ENCODE data around the gene EID3.

EID3 gene

DNA sequence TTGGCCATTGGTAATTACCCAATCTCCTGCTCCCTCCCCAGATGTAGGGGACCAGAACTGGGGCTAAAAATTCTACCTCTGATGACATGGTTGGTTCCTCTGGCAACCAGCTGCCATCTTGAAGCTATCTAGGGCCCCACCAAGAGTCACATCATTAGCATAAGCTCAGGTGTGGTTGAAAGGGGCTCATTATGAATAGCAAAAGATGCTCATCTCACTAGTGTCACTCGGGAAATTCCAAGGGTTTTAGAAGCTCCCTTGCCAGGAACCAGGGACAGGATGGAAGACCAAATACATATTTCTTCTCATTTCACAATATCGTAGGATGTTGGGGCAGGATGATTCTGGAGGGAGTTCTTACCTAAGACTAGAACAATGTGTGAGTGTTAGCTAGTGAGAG lies 38.6 kb downstream of the EID3 start:
- no peak for DNase-seq

DNA sequence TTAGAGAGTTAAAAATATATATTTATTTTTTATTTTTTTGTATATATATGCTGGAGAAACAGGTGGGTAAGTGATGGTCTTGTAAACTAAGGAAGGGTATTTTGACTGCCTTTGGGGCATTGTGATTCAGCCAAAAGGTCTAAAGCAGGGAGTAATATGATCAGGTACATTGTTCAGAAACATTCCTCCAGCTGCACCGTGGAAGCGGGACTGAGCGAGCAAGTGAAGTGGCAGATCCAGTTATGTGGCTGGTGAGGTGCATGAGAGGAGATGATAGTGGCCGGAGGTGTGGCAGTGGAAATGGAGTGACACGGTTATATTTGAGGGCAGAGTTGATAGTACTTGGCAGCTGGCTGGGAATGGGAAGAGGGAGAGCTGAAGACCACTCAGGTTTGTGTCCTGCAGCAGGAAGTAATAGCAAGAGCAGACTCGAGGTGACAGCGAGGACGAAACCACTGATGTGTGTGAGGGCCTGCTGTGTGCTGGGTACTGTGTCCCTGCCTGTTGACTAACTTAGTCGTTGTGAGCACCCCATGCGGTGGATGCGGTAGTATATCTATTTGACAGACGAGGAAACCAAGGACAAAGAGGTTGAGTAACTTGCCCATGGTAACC lies 39.2 kb downstream of the EID3 start:
- no peak for DNase-seq

DNA sequence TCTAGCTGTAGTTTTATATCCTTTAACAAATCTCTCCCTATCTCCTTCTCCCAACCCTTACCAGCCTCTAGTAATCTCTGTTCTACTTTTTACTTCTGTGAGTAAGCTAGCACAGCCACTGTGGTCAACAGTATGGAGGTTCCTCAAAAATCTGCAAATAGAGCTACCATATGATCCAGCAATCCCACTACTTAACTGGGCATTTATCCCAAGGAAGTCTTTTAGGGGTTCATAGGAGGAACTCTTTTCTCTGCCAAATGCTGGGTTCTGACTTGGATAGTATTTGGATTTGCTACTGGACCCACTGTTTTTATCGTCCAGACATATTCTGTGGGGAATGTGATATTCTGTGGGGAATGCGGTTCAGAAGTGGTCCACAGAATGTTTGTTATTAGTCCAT lies 41.1 kb downstream of the EID3 start:
- DNase-seq, result no peak

DNA sequence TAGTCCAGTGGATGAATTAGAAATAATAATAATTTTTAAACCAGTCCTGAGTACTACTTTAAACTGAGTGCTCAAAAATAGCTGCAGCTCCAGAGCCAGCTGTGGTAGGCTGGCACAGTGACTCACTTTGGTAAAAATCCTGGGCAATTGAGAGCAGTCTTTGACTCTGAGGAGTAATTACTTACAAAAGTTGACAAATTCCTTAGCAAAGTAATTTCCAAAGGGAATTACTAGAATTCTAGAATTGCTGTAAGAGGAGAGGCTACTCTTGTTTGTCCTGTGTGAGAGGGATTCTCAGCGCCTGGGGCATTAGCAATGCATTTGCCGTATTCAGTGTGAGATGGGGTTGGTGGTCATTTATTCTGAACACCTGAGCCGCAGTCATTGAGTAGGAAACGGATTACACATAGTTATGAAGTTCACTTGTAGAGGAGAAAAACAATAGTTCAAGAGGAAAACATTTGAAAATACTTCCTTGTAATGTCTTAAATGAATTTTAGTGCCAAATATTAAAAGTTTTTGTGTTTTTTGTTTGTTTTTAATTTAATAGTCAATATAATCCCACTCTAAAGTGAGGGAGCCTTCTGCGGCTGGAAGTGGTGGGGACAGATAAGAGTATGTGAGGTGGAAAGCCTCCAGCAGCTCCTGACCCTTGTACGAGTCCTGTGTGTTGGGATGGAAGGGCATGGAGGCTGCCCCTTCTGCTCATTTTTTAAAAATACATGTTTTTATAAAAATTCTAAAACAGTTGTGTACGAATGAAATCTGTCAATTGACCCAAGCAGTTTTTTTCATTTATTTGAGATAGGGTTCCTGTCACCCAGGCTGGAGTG lies 41.9 kb downstream of the EID3 start:
- no peak for DNase-seq

DNA sequence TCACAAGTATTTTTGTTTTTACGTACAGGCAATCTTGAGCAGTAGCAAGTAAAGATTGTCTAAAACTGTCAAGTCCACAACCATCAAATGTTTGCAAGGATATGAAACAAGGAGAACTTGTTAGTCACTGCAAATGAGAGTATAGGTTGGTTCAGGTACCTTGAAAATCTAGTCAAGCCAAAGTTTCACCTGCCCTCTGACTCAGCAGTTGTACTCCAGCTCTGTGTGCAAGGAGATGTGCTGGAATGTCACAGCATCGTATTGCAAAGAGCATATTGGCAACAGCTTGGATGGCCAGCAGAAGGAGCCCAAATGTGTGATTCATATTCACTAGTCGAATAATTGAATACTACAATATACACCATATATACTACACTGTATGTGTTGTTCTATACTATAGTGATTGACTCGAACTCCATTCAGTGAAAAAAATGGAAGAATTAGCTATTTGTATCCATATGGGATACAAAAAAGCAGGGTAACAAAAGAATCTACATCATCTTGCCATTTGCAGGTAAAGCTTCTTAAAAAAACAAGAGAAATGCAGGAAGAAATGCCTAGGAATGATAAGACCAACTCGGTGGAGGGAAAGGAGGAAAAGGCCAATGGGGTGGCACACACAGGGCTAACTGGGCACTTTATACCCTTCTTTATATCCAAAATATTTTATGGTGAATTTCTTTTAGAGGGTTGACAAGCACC lies 44.0 kb downstream of the EID3 start:
- no peak for DNase-seq

DNA sequence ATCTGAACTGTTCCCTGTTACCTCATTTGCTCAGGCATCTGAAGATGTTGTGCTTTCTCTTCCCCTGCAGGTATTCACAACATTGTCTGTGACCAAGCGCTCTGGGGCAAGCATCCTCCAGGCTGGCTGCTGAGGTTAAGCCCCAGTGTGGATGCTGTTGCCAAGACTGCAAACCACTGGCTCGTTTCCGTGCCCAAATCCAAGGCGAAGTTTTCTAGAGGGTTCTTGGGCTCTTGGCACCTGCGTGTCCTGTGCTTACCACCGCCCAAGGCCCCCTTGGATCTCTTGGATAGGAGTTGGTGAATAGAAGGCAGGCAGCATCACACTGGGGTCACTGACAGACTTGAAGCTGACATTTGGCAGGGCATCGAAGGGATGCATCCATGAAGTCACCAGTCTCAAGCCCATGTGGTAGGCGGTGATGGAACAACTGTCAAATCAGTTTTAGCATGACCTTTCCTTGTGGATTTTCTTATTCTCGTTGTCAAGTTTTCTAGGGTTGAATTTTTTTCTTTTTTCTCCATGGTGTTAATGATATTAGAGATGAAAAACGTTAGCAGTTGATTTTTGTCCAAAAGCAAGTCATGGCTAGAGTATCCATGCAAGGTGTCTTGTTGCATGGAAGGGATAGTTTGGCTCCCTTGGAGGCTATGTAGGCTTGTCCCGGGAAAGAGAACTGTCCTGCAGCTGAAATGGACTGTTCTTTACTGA lies 44.9 kb downstream of the EID3 start:
- DNase-seq, result no peak

DNA sequence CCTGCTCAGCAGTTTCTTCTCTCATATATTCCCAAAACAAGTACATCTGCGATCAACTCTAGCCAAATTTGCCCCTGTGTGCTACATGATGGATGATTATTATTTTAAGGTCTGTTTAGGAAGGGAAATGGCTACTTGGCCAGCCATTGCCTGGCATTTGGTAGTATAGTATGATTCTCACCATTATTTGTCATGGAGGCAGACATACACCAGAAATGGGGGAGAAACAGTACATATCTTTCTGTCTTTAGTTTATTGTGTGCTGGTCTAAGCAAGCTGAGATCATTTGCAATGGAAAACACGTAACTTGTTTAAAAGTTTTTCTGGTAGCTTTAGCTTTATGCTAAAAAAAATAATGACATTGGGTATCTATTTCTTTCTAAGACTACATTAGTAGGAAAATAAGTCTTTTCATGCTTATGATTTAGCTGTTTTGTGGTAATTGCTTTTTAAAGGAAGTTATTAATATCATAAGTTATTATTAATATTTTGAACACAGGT lies 45.5 kb downstream of the EID3 start:
- DNase-seq, result no peak

DNA sequence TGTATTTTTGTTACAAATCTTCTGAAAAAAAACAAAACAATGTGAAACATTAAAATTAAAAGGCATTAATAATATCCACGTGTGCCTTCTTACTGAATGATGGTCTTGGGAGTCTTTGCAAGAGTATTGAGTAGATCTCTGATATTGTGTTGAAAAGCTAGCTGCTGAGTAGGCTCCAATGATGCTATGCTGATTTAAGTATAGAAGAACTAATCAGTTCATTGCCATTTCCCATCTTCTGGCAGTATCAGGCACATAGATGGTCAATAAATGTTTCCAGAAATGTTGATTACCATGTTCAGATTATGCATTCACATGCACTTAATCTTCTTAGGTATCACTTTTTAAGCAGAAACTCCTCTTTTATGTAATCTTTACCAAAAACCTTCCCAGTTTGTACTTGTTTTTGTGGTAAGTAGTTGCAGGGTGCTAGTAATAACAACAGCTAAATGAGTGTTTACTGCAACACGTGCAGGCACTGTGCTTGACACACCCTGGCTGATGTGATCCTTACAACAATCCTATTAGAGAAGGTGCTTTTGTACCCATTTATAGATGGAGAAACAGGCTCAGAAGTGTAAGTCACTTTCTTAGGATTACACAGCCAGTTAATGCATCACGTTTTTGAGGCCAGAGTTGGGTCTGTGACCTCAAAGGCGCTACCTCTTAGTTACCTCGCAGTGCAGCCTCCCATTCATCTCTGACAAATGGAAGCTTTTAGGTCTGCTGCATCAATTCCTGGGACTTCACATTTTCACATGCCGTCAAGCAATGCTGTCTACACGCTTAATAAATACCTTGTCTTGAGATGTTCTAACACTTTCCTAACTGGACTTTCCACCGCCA lies 46.9 kb downstream of the EID3 start:
- DNase-seq, result no peak

DNA sequence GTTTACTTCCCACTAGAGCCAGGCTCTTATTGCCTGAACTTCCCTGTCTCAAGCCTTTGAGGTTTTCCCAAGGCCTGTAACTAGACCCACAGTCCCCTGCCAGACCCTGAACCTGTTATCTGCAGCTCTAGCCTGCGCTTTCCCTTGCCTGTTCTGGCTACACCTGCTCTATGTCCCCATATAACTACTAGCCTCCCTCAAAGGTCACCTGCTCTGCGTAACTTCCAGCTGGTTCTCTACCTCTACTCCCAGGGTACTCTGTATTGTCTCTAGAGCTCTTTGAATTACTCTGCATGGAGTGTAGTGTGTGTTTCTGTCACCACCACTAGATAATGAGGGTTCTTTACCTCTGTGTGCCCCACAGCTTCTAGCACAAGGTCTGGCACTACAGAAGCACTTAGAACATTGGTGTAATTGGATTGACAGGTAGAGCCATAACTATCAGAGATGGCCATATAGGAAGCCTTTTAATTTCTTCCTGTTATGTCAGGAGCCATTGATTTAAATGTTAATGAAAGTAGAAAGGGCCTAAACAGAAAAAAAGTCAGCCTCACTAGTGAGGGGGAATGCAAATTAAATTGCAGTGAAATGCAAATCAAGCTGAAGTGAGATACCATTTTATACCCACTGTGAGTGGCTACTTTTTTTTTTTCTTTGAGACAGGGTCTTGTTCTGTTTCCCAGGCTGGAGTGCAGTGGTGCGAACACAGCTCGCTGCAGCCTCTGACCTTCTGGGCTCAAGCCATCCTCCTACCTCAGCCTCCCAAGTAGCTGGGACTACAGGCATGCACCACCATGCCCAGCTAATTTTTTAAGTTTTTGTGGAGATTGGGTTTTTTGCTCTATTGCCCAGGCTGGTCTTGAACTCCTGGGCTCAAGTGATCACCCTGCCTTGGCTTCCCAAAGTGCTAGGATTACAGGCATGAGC lies 47.8 kb downstream of the EID3 start:
- DNase-seq, result no peak

DNA sequence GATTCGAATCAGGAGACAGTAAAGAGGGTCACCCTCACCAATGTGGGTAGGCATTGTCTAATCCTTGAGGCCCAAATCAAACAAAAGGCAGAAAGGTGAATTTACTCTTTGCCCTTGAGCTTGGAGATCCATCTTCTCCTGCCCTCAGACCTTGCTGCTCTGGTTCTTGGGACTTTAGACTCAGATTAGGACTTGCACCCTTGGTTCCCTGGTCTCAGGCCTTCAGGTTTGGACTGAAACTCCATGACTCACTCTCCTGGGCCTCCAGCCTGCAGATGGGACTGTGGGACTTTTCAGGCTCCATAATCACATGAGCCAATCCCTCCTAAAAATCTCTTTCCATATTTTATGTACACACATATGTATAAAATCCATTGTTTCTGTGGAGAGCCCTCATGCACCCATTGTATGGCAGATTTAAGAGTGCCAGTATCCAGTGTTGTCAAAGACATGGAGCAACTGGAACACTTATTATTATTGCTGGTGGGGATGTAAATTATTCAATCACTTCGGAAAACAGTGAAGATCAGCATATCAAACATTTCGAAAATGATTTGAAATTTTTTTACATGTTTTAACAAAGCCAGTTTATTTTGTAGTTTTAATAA lies 48.7 kb downstream of the EID3 start:
- DNase-seq, result no peak

DNA sequence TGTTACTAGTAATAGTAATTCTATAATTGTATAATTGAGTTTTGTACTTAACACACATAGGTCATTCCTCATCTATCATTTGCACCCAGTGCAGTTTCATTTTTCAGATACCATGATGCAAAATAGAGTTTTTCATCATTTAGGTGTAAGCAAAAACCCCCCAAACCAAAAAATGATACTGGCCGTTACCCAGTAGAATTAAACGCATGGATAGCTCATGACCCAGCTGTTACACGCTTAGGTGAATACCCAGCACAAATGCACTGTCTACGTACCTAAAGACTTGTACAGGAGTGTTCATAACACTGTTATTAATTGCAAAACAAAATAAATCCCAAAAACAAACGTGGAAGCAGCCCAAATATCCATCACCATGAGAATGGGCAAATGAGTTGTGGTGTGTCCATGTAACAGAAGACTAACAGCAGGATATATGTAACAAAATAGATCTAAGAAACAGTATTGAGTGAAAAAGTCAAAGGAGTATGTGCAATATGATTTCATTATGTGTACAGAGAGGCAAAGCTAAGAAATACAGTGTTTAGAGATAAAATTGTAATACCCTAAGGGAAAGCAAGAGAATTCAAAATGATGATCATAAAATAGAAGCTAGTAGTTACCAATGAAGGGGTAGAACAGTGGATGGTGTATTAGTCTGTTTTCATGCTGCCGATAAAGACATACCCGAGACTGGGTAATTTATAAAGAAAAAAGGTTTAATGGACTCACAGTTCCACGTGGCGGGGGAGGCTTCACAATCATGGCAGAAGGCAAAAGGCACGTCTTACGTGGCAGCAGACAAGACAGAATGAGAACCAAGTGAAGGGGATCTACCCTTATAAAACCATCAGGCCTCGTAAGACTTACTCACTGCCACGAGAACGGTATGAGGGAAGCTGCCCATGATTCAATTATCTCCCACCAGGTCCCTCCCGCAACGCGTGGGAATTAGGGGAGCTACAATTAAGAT lies 49.8 kb downstream of the EID3 start:
- no peak for DNase-seq

DNA sequence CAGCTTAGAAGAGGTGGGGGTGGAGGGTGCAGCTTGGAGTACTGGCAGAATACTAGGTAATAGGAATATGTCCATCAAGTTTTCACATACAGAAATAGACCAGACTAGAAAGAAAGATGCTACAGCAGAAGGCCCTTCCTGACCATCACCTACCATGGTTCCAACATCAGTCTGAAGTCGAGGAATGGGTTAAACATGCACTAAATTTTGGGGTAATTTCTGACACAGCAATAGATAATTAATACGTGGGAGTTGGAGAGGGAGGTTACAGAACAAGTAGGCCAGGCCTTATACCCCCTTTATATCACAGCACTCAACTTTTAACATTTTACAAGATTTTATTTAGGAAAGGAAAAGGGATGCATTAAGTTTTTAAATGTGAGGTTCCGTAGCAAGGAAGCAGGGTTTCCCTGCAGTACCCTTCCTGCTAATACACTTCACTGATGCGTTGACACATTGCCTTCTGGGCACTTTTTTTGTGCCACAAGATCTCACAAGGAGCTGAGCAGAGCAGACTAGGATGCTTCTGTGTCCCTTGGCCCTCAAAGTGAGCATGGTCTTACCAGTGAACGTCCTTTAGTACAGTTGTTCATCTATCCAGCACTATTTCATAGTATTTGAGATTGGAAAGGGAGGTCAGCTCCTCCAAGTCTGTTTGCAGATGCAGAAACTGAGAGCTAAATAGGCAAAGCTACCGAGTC lies 50.8 kb downstream of the EID3 start:
- no peak for DNase-seq
